Activated T-cell treated with anti-CD3 and anti-CD28 coated beads, Interleukin-2, amount 50 U/mL, for 48 hours (primary cell): ENCODE results near the gene SGMS2.
"Not testable (repeated sequence)": the region's sequence is repeated elsewhere in the genome, so short reads cannot be mapped to it uniquely, and the experiment has no call there.

Experiments used
- DNase-seq, 2 experiments: peaks; one replicate each; pipeline ENCODE4 v3.0.0-alpha.2; 2020

Gene SGMS2

DNA sequence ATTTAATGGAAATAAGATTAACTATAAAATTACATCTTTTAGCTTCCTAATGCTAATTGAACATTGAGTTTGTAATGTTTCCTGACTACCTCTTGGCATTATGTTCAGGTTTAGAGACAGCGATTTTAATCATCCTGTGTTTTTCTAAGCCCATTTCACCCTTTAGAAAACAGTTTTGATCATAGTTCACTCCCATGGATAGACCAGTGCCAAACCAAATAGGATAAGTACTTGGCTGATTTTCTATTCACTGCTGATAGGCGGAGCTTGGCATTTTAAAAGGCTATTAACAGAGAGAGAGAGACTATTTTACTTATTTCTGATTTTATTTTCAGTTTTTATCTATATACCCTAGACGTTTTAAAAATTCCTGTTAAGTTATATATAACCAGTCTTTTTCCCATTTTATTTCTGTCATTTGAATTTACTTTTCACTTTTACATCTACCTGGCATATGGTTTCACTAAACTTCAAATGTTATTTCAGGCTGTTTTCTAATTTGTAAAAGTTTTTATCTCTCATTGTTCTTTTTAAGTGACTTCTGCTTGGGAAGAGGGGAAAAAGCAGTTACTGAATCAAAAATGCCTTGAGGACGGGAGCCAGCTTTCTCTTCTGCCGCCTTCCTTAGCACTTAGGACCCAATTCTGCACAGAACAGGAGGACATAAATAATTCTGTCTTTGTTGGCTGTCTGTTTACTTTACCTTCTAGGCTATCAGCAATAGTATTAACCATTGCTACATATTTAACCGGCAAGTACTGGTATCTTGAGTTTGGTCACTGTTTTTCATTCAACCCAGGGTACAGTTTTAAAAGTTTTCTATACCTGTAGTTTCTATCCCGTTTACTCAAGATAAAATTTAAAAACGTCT, 46.4 kb downstream of the SGMS2 start:
- no peak for DNase-seq

DNA sequence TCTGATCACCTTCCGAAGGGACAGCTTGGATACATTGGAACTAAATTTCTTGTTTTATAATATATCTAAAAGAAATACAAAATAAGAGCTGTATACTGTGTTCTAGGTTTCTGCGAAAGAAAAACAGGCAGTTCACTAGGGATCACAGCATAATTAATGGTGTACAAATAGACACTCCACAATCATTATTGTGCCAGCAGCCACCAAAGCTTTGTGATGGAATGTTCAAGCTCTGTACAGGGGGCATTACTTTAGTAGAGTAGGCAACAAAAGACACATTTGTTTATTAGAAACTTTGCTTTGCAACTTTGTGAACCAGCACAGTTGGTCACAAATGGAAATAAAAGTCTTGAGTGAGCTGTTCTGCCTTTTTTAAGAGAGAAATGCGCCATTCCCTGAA, 49.3 kb downstream of the SGMS2 start:
- no peak for DNase-seq

DNA sequence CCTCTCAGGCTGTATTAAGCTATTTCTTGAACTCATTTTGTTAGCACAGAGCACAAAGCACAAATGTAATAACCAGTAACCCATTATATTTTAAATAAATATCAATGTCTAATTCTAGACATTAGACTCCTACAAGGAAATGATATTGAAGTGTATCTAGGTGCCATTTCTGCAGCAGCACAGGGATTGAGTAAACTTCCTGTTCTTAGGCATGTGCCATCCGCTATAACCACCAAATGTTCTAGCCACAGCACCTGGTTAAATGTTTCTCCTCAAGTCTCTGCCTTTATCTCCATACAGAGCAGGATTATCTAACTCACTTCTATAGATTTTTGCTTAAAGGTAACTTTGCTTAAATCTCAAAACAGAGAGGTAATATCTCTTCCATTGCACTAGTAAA, 51.4 kb downstream of the SGMS2 start:
- no peak for DNase-seq

DNA sequence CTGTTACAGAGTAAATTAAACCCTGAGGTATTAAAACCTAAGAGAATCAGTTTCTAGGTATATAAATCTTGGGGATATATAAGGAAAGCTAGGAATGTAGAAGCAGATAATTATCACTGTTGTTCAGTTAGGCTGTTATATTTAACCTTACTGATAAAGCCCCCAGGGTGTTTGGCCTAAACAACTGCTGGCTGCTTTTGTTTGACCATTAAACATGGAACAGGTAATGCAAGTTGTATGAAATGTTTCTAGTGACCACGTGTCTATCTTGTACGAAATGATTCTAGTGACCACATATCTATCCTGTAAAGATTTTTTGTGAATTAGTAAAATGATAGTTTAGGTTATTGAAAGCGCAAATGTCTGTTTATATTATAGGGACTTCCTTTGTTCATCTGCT, 52.6 kb downstream of the SGMS2 start:
- no peak for DNase-seq

DNA sequence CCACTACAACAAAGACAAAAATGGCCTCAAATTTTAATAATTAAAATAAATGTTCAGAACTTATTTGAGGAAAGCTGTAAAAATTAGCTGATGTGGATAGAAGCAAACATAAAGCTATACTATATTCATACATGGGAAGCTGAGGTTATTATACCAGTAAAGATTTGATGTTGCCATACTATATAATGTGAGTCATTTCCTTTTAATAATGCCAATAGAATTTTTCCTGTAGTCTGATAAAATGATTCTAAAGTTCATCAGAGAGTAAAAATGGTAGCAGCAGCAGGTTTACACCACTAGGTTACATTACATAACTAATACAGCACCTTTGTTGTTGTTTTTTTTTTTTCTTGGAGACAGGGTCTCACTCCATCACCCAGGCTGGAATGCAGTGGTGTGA, 61.1 kb downstream of the SGMS2 start:
- DNase-seq, result no peak

DNA sequence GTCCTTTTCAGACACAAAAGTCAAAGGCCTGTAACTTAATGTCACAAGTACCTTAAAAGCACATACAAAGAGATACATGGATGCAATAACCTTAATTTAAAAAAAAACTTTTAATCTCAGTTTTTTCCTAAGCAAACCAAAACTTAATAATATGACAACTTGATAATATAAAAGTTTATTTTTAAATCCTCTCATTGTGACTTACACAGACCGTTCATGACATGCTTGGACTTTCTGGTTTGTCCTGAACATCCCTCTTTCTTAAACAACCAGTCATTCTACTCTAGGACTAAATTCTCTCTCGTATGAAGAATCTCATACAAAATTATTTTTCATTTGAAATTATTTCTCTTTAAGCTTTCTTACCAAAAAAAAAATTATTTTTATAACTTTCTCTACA, 63.5 kb downstream of the SGMS2 start:
- DNase-seq, result no peak

DNA sequence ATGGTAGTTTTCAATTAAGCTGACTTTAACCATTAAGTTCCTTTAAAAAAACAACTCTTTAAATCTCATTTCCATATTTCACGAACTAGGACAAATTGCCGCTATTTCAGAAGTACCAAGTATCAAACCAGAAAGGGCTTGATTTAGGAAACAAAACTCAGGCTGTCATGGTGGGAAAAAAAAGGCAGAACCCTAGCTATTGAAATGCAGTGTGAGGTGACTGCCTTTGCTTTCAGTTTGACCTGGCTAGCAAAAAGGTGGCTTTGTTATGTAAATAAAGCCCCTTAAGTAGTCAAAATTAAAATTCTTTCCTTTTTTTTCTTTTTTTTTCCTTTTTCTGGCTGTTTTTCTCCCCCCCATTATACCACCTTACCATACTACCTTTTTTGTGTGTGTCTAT, 66.0 kb downstream of the SGMS2 start:
- no peak for DNase-seq

DNA sequence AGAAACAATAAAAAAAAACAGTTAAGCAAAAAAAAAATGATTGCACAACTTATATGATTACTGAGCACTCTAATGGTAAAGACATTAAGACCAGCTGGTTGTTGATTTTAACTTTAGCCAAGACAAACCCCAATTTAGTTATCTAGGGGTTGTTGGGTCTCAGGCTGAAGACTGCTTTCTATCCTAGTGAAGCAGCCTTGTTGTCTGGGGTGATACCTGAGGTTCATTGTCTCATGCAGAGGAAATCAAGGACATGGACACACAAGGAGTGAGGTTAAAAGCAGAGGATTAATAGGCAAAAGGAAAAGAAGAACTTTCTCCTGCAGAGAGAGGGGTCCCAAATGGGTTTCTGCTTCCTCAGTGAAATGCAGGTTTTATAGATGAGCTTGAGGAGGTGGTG, 66.6 kb downstream of the SGMS2 start:
- DNase-seq, result no peak

DNA sequence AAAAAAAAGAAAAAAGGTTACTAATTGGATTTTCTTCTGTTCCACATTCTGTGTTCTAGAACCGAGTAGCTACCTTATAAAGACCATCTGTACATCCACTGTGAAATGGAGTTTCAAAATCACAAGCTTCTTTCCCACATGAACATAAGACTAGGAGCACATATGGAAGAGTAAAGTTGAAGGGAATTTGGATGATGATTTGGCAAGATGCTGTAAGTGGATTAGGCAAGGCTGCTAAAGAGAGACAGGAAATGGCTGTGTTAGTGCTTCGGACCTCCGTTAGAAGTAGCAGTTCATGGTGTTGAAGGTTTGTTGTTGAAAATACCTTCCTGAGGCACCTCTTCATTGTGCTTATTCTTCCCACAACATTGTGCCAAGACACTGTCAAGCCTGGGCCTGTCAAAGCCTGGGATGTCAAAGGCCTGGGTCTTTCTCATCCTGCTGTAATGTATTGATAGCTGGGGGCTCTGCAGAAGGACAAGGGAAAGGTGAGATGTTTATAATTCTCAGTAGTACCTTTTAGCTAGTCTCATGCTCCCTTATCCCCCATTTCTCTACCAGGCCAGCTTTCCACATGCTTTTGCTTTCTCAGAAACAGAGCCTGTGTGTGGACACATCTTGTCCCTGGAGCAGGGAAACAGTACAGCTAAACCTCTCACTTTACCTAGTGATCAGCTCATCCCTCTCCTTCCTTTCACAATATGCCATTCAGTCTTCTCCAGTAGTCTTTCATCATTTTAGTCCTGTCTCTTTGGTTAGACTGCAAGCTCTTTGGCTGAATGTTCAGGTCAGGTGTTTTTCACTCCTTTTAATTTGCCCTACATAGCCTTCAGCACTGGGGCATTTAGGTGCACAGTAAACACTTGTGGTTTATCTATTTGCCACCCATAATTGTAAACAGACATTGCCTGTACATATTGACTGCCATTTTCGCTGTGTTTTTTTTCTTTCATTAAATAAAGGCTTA, 68.7 kb downstream of the SGMS2 start:
- DNase-seq, result no peak

DNA sequence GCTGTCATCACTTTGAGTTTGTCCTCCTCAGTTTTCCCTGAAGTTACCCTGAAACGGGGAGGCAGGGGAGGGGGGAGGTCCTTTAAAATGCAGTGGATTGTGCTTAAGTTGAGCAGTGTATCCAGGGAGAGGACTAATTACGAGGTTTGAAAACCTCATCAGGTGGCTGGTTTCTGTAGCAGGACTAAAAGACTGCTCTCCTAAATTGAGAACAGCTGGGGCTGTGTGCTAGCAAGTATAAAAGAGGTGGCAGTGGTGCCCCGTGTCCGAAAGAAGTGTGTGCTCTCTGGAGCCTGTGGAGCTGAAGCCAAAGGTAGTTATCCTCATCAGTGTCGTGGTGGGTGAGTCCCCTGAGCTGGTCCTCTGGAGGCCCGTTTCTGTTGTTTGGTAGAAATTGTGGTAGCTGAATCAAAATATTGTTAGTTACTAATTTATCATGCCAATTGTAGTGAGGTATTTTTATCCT, 69.4 kb downstream of the SGMS2 start:
- DNase-seq, result no peak

DNA sequence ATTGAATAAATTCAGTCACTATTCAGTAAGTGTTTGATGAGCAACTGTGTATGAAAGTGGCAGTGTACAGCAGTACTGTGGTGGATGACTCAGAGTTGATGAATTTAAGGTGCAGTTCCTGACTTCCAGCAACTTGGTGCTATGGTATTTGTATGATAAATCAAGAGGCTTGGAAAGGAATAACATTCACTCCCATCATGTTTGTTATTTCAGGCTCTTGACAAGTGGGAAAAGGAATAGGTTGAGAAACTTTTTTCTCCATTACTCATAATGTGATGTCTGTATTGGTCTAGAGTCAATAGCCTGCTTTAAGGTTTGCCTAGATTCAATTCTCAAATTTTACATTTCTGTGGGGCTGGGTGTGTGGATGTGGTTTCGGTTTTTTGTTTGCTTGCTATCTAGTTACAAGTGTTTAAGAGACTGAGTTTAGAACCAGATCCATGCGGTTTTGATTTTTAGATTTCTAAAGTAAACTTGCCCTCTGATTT, 71.5 kb downstream of the SGMS2 start:
- DNase-seq, result no peak

DNA sequence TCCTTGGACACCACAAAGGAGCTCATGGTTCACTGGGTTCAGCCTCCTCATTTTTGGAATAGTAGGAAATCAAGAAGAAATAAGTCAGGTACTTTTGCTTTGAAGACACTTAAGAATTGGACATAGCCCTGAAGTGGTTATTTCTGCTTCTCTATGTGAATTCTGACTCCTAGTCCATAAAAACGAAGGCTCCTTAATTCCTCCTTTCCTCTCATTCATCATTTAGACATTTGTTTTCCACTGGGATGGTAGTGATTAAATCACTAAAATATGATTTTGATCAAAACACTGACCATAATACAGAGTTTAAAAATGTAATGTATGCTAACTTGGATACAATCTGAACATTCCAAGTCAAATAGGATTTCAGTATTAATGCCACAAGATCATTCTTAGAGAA, 71.9 kb downstream of the SGMS2 start:
- no peak for DNase-seq

DNA sequence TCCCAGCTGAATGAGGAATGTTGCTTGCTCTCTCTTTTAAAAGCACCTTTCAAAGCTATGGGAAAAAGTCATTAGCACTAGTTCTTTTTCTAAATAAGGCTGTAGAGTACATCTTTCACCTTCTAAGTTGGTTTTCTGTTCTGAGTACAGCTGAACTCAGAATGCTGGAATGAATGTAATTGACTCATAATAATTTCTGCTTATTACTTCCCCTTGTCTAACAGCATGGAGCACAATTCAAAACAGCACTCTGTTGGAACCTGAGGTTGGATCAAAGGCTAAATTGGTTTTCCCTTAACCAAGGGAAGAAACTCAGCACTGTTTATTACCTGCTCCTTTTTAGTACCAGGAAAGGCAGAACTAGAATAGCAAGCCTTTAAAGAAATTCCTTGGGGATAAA, 73.1 kb downstream of the SGMS2 start:
- DNase-seq, result no peak

DNA sequence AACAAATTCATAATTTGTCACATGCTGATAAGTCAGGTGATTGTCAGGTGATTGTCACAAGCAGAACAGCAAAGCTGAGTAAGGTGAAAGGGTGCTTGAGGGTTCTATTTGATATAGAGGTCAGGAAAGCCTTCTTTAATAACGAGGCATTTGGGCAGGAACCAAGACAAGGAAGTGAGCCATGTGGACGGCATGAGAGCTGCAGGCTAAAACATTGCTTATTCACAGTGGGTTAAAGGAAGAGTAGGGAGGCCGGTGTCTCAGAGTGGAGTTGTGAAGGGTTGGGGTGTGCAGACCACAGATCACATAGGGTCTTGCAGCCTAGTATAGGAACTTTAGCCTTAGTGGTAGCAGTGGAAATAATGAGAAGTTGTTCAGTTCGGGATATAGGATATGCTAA, 75.3 kb downstream of the SGMS2 start:
- DNase-seq, result no peak

DNA sequence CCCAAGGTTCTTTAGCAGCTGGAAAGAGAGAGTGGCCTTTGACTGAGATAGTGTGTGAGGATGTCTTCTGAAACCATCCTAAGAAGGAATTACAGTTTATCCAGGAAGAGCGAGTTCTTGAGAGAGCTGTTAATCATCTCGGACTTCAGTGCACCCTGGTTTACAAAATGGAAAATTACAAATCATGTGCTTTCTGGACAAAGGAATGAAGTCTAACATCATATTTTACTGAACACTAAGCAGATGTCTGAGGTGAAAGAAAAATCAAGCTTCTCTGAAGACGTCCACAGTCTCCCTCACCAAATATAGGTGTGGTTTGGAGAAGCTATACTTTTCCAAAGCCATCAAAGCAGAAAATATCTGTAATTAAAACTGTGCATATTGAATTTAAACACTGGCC, 75.8 kb downstream of the SGMS2 start:
- no peak for DNase-seq

DNA sequence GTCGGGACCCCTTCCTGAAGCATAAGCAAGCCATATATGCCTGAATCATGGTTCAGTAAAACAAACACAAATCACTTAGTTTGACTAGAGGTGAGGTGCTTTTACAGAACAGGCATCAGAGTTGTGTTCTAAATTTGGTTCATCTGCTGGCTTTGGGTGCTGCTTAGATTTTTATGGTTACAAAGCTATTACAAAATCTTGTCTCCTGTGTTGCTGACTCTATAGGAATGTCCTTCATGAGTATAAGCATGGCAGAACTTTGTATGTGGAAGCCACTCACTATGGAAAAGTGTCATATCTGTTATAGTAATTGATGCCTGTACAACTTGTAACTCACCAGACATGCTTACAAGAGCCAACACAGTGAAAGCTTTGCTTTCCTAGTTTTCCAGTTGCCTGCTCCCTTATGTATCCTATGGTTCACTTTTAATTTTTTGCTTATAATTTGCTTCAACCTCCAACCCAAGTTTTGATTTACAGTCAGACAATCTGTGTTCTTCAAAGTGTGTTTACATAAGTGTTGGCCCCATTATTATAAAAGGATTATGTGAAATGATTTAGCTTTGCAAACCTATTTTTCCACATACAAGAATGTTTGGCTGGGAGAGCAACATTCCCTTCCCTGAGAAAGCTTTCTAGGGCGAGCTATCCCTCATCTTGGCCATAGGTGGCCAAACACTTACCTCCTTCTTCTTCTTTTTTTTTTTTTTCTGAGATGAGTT, 76.6 kb downstream of the SGMS2 start:
- DNase-seq, result no peak

DNA sequence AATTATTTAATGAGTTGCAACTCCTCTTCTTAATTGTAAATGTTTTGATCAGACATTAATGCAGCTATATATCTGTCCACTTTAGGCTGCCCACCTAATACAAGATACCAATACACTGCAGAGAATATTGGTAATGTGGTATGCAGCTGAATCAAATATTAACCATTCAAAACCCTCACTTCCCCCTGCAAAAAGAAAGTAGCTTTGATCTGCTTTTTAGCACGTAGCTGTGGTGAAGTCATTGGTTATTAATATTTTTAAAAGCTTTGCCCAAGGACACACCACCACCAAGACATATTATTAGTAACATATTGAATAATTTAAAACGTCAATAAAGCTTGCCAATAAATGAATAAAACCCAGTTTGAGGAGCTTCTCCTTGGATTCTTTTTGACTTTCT, 78.0 kb downstream of the SGMS2 start:
- DNase-seq, result no peak

DNA sequence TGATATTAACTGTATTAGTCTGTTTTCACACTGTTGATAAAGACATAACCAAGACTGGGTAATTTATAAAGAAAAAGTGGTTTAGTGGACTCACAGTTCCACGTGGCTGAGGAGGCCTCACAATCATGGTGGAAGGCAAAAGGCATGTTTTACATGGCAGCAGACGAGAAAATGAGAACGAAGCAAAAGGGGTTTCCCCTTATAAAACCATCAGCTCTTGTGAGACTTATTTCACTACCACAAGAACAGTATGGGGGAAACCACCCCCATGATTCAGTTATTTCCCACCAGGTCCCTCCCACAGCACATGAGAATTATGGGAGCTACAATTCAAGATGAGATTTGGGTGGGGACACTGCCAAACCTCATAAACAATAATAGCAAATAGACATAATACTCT, 80.3 kb downstream of the SGMS2 start:
- DNase-seq, result not testable (repeated sequence)

DNA sequence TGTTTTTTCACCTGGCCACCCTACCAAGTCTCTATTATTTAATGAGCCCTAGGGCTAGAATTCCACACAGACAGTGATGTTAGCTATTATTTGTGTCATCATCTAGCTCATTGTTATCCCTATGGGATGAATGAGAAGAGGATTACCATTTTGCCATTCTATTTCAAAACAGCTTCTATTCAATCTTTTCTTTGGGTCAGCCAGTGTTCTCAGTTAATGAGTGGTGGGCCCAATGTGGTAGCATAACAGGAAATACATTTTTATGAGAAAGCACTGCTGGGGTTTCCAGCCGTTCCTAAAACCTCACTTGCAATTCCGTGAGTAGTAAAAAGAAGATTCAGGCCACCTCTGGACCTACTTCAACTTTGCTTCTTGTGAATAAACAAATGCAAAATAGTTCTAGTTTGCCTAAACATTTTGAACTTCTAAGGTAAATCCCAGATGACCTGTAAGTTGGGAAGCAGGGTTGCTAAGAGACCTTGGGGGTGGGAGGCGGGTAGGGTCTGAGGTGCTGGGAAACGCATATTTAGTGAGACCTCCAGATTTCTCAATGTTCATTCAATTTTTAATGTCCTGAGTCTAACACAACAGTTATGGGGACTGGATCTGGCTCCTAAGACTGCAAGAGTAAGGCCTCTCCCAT, 81.8 kb downstream of the SGMS2 start:
- no peak for DNase-seq

DNA sequence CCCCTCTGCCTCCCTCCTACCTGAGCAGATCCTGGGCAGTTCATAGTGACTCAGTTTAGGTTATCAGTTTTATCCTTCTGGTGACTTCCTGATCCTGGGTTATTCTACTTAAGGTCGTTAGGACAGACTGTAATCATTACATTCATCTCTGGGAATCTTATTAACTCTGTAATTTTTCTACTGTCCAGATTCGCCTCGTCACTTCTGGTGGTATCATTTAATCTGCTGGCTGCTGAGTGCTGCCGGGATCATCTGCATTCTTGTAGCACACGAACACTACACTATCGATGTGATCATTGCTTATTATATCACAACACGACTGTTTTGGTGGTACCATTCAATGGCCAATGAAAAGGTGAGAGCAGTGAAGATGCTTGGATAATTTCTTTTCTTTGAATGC, 83.6 kb downstream of the SGMS2 start:
- DNase-seq, result no peak

DNA sequence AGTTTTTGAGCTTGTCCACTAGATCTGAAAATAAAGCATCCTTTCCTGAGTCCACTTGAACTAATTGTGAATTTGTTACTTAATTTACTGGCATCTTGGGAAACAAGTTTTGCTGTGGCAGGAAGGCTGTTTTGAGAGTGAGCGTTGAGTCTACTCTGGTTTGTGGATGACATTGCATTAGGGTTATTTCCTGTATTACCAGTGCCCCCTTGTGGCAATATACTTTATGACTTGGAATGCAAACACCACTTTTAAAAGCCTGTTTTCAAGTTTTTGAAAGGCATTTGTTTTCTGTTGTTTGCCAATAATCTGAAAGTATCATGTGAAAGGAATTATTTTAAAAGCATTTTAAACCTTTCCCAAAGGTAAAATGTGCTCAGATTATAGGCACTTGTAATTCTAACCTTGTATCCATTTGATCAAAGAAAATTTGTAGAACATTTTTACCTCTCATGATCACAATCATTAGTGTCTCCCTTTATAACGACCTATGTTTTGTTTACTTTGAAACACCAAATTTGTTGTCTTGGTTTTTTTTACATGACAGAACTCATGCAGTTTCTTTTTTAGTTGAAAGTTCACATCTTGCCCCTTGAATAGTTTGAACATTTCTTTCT, 88.7 kb downstream of the SGMS2 start:
- no peak for DNase-seq

DNA sequence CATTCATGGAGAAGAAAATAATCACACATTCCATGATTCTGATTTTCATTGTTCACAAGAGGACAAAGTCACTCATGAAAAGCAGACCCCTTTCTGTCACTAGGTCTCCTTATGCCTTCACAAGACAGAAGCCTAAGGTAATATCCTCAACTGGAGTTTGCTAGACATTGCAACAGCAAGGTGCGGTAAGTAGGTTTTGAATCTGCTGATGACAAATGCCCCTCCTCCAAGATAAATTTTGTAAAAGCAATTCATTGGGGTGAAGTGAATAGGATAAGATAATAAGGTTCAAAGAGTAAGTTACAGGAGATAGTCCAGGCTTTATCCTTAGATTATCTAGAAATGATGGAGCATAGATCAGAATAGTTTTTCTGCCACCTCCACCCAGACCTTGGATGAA, 90.5 kb downstream of the SGMS2 start:
- no peak for DNase-seq
